WI38 (cell line): ENCODE results near the gene FPGS.
A peak's percentile ranks its signal among the peaks of the same experiment; 100 is the strongest.
"Not testable (repeated sequence)": the region's sequence is repeated elsewhere in the genome, so short reads cannot be mapped to it uniquely, and the experiment has no call there.

ENCODE experiments used
- H3K4me3 ChIP-seq: 2 replicates; pipeline ENCODE4 v1.5.1; 2011; ENCODE audit warnings: low read depth, mild to moderate bottlenecking, control low read depth, low read length
- TF ChIP-seq, protein P1 (sequence below): IDR thresholded peaks from 2 replicates; pipeline ENCODE4 v1.5.1; 2012; ENCODE audit warnings: low read depth, mild to moderate bottlenecking, control low read depth, low read length

FPGS gene

DNA sequence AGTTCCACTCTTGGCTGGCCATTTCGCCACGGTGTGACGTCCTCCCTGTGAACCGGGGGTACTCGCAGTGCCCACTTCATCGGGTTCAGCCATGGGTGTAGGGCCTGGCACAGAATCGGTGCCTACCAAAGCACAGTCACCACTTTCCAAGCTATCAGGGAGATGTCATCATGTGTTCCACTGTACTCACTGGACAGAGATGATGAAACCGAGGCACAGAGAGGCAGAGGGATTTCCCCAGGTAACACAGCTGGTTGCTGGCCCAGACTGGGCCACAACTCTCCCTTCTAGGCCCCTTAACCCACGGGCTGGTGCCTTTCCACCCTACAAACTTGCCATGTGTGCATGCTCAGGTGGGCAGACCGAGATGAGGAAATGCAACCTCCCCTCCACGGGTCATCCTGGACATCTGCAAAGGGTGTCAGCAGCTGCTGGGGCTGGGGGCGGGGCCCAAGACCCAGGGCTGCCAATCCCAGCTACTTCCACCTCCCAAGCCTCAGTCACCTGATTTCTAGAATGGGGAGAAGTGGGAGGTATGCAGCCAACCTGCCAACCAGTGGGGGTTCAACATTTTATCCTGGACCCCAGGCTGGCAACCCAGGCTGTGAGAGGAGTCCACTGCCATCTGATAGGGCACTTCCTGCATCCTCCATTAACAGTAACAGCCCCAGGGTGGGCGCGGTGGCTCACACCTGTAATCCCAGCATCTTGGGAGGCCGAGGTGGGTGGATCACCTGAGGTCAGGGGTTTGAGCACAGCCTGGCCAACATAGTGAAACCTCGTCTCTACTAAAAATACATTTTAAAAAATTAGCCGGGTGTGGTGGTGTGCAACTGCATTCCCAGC is 23.3 kb upstream of the FPGS start:
- TF ChIP-seq, protein P1, sequence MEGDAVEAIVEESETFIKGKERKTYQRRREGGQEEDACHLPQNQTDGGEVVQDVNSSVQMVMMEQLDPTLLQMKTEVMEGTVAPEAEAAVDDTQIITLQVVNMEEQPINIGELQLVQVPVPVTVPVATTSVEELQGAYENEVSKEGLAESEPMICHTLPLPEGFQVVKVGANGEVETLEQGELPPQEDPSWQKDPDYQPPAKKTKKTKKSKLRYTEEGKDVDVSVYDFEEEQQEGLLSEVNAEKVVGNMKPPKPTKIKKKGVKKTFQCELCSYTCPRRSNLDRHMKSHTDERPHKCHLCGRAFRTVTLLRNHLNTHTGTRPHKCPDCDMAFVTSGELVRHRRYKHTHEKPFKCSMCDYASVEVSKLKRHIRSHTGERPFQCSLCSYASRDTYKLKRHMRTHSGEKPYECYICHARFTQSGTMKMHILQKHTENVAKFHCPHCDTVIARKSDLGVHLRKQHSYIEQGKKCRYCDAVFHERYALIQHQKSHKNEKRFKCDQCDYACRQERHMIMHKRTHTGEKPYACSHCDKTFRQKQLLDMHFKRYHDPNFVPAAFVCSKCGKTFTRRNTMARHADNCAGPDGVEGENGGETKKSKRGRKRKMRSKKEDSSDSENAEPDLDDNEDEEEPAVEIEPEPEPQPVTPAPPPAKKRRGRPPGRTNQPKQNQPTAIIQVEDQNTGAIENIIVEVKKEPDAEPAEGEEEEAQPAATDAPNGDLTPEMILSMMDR = no peak
- no peak overlapping the region for H3K4me3 ChIP-seq

DNA sequence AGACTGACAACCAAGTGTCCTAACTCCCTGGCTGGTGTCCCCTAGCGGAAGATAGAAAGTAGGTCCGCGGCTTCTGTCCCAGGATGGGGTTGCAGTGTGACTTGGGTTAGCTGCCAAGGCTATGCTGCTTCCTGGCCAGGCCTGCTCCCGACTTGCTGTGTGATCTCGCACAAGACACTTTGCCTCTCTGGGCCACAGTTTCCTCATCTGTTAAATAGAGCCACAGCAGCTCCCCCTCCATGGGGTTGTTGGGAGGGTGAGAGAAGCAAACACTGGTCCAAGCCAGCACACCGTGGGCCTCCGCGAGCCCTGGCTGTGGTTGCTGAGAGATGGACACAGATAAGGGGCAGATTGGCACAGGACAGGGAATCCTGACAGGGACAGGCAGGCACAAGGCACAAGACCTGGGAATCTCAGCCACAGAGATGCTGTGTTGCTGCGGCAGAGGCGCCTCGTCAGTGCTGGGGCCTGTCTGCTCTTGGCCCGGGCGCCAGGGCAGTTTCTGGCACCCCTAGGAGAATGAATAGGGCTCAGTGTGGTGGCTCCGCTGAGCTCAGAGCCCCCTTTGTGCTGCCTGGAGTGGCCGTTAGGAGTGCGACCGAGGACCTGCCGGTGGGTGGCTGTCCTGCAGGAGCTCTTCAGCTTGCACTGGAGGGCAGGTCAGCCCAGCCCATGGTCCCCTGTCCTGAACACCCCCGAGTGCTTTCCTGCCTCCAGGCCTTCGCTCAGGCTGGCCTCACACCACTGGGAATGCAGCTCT is 22.4 kb upstream of the FPGS start:
- H3K4me3 ChIP-seq = no peak overlapping the region
- TF ChIP-seq, protein P1 = no peak

DNA sequence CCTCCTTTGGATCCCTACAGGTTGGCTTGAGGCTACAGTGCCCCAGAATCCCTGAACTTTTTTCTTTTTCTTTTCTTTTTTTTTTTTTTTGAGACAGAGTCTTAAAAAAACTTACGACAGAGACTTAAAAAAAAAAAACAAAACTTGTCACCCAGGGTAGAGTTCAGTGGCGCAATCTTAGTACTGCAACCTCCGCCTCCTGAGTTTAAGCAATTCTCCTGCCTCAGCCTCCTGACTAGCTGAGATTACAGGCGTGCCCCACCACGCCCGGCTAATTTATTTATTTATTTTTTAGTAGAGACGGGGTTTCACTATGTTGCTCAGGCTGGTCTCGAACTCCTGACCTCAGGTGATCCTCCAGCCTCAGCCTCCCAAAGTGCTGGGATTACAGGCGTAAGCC is 21.8 kb upstream of the FPGS start:
- H3K4me3 ChIP-seq = not testable (repeated sequence)

DNA sequence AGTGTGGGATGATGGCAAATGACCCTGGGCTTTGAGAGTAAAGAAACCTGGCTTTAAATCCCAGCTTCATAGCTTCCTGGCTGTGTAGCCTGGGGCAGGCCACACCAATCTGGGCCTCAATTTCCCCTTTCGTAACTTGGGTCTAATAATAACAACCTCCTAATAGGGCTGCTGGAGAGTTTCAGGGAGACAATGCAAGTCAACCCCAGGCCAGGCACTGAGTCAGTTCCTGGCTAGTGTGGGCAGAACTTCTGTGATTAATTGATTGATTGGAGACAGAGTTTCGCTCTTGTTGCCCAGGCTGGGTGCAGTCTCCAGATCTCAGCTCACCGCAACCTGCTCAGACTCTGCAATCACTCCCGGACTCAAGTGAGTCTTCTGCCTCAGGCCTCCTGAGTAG is 20.9 kb upstream of the FPGS start:
- H3K4me3 ChIP-seq = no peak overlapping the region
- TF ChIP-seq, protein P1 = no peak

DNA sequence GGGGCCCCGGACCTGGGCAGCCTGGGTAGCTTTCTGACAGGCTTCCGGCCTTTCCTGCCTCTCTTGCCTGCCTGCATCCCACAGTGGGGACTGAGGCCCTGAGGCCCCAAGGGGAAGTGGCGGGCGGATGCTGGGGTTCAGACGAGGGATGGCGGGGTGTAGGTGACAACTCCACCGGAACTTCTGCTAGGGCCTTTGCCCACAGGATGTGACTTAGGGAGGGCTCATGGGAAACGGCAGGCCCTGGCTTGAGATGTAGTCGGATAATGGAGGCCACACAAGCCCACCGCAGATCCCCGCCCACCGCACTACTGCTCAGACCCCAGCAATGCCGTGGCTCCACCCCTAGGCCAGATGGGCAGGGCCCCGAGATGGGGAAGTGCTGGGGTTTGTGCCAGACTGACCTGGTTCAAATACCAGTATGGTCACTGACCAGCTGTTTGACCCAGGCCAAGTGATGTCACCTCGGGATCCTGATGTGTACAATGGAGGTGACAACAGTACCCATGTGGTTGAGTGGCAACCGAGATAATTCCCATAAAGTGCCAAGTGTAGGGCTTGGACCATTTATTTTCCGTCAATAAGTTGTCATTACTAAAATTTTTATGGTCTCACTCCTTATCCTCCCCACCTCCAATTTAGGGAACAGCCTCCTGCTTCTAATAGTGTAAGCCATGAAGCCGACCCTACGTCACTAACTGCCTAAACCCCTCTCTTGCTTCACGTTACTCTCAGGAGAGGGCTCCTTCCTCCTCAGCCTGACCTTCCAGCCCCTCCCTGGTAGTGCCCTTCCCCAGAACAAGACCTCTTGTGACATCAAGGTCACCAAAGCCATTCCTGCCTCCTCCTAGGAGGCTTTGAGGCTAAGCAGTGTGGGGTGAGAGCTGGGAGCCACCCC is 19.3 kb upstream of the FPGS start:
- TF ChIP-seq, protein P1 = no peak

DNA sequence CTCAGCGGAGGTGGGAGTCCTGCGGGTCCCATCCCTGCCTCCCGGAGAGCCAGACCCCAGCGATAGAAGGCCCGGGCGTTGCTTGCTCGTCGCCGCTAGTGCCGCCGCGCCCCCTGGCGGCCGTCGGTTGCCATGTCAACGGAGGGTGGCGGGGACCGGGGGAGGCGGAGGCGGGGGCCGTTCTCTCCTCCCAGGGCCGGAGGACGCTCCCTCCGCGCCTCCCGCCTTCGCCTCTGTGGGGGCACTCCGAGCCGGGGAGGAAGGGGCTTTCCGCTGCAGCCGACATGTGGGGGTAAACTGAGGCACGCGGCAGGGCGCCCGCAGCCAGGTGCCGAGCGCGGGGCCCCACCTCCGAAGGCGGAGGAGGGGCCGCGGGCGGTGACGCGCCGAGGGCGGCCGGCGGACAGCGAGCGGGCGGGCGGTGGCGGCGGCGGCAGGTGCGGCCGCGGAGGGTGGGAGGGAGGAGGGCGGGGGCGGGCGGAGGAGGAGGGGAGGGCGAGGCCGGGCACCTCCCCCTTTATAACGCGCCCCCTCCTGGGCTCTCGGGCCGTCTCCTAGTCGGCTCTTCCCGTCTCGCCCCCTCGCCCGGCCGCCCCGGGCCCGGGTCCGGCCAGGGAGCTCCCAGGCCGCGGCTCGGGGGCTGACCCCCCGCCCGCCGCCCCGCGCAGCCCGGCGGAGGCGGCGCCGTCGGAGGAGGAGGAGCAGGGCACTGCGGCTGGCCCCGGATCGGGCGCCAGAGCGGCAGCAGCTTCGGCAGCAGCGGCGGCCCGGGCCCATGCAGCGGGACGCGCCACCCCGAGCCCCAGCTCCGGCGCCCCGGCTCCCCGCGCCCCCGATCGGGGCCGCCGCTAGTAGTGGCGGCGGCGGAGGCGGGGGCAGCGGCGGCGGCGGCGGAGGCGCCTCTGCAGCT is 17.4 kb upstream of the FPGS start:
- TF ChIP-seq, protein P1 = peak; percentile 58
- peak overlapping the region; percentile 88 for H3K4me3 ChIP-seq

More for the DNA sequence above, 19.3 kb upstream of the FPGS start:
- H3K4me3 ChIP-seq = no peak overlapping the region
